Cardiac fibroblast (primary cell): ENCODE data around the gene ASB1.
A peak's percentile ranks its signal among the peaks of the same experiment; 100 is the strongest.

ENCODE experiments used
- DNase-seq, 2 donors: peaks; one replicate each; pipeline versions ENCODE4 v3.0.0 to v3.0.0-alpha.2; 2010; ENCODE audit warnings: low read depth in 2 of 2
- H3K4me3 ChIP-seq, 2 donors: replicated peaks in 1 of 2; 1 replicate in 1 of 2; 2 replicates in 1 of 2; pipeline ENCODE4 v1.5.1; 2011; ENCODE audit warnings: low read depth in 2 of 2, low read length in 2 of 2, mild to moderate bottlenecking in 2 of 2, moderate library complexity in 1 of 2
- TF ChIP-seq, protein P1 (sequence below): IDR thresholded peaks from one replicate; pipeline ENCODE4 v1.5.1; 2011; ENCODE audit warnings: low read depth, mild to moderate bottlenecking, low read length, inconsistent platforms

Gene ASB1

DNA sequence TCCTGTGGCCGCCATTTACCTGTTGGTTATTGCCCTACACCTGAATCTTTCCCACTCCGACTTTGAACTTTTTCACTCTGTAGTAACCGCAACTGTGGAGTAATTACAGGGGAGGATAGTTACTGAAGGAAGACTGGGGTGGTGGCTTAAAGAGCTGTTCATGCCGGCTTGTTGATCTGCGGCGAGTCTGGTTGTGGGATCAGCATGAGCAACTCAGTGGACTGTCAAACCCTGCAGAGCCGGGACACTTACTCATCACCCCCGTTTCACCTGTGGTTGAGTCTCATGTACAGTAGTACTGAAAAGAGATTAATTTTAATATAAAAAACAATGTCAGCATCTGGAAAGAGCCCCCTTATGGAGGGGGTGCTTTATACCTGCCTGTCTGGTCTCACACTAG is 2.1 kb downstream of the ASB1 start:
- peak overlapping the region in 1 of 2 donors; percentile 87 for H3K4me3 ChIP-seq
- TF ChIP-seq, protein P1, sequence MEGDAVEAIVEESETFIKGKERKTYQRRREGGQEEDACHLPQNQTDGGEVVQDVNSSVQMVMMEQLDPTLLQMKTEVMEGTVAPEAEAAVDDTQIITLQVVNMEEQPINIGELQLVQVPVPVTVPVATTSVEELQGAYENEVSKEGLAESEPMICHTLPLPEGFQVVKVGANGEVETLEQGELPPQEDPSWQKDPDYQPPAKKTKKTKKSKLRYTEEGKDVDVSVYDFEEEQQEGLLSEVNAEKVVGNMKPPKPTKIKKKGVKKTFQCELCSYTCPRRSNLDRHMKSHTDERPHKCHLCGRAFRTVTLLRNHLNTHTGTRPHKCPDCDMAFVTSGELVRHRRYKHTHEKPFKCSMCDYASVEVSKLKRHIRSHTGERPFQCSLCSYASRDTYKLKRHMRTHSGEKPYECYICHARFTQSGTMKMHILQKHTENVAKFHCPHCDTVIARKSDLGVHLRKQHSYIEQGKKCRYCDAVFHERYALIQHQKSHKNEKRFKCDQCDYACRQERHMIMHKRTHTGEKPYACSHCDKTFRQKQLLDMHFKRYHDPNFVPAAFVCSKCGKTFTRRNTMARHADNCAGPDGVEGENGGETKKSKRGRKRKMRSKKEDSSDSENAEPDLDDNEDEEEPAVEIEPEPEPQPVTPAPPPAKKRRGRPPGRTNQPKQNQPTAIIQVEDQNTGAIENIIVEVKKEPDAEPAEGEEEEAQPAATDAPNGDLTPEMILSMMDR = no peak
- no peak for DNase-seq

DNA sequence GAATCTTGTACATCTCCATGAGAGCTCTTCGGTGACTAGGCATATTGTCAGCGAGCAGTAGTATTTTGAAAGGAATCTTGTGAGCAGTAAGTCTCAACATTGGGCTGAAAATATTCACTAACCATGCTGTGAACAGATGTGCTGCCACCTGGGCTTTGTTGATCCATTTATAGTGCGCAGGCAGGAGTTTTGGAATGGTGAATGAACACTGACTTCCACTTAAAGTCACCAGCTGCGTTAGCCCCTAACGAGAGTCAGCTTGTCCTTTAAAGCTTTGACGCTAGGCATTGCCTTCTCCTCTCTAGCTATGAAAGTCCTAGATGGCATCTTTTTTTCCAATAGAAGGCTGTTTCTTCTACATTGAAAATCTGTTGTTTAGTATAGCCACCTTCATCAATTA is 4.1 kb downstream of the ASB1 start:
- TF ChIP-seq, protein P1 = no peak
- no peak overlapping the region for H3K4me3 ChIP-seq
- no peak for DNase-seq

DNA sequence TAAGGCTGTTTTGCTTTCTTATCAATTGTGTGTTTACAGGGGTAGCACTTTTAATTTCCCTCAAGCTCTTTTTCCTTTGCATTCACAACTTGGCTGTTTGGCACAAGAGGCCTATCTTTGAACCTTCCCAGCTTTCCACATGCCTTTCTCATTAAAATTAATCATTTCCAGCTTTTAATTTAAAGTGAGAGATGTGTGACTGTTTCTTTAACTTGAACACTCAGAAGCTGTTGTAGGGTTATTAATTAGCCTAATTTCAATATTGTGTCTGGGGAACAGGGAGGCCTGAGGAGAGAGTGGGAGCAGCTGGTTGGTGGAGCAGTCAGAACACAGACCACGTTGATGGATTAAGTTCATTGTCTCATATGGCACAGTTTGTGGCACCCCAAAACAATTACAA is 4.7 kb downstream of the ASB1 start:
- no peak overlapping the region for H3K4me3 ChIP-seq
- no peak for DNase-seq
- TF ChIP-seq, protein P1 = no peak

DNA sequence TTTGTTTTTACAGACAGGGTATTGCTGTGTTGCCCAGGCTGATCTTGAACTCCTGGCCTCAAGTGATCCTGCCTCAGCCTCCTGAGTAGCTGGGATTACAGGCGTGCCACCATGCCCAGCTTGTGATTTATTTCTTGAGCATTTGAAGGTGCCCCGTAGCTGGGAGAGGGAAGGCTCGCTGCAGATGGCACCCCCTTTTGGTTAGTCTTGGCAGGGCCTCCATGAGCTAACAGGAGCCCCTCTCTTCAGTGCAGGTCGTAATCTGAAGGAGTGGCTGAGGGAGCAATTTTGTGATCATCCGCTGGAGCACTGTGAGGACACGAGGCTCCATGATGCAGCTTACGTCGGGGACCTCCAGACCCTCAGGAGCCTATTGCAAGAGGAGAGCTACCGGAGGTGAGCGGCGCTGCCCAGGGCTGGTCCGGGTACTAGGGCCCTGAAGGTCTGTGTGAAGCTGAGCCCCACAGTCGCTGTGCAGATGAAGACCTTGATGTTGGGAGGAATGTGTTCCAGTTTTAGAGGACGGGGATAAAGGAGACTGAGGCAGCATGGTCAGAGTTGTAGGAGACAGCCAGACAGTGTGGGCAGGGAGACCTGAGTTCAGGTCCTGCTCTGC is 6.7 kb downstream of the ASB1 start:
- H3K4me3 ChIP-seq = no peak overlapping the region
- TF ChIP-seq, protein P1 = no peak
- DNase-seq = no peak

DNA sequence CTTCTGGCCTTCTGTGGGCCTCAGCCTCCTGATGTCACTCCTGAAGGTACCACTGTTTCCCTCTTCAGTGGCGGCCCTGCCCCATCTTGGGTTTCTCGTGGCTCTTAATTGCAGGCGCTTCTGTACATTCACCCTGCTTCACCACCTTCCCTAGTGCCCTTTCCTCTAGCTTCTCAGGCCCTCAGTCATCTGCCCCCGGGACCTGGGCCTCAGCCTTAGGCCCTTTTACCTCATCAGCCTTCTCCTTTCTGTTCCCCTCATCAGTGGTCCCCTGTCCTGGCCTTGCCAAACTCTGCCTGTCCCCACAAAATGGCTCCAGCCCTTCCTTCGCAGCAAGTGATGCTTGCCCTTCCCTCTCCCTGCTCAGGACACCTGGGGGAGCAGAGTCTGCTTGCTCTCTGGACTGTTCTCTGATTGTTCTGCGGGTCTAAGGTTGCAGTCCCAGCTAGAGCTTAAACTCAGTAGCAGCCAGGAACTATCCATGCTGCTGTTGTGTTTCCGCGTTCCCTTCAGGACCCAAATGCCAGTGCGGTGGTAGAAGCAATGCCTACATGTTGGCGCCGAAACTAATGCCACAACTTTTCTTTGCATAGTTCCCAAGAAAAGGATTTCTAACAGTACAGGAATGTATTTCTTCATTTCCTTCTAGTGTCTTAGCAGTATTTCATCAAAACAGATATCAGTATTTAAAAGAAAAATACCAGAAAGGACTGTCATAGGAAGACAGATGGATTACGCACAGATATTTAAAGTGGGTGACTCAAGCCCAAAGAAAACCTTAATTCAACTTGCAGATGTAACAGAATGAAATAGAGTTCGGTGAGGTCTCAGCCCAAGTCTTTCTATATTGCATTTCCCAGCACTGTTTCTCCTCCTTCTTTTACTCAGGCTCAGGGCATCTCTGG is 7.5 kb downstream of the ASB1 start:
- TF ChIP-seq, protein P1 = no peak
- peak overlapping the region in 1 of 2 donors; percentile 15 for H3K4me3 ChIP-seq
- DNase-seq = peak; percentile 83 to 97

DNA sequence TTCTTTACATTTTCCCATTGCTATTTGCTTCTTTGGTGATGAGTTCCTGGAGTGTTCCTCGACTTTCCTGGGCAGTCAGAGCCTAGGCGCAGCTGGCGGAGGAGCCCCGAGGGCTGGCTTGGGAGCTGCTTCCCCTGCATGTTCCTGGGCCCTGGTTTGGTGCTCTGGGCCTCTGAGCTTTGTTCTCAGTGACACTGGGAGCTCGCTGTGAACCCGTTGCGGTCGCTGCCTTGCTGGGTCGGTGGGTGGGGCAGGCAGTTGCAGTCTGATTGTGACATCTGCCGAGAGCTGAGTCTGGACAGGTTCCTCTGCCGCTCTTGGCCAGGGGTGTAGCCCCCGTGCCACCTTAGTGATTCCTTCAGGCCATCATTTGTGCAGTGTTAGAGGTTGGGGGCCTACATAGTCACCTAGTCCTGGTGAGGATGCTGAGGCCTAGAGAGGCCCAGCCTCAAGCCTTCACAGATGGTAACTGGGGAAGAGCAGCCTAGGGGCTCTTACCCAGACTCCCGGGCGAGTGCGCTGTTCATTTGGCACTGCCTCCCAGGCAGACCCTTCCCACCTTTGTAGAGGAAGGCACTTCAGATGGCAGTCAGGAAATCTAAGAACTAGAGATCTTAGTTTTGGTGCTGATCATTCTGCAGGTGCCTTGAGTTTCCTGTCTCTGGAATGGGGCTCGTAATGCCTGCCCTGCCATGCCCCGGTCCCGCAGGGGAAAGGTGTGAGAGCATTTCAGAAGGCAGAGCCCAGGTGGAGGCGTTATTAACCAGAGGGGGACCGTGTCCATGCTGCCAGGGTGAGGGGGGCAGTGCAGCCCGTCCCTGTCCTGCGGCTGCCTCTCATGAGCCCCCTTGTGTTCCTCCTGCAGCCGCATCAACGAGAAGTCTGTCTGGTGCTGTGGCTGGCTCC is 8.4 kb downstream of the ASB1 start:
- DNase-seq = no peak
- TF ChIP-seq, protein P1 = no peak
- H3K4me3 ChIP-seq = peak overlapping the region in 1 of 2 donors; percentile 10
